ENCODE measurements around the gene NRARP. TPM values are rescaled to one million over a fixed set of nuclear protein-coding genes. Genes with fewer than 3 reads are reported as not detected.

NRARP gene
- total RNA-seq, 1 experiment from 2014 or later = 23.8 TPM

GRCh38 chr9:137299938-137300337 lies 2.1 kb downstream of the NRARP start:
- Mint-ChIP-seq H3K9me3 (peaks cover 0 to 2% of the 10 kb centered on the region in 2 experiments; a peak in 3 of 5 replicates), H3K27me3 (ENCODE audit: low read depth) (peaks cover 44% of the 10 kb centered on the region), H3K4me3 (peak overlapping the region; percentile 80 to 99), H3K36me3 (ENCODE audit: insufficient read depth in 1 of 3, low read depth in 3 of 3) (peaks cover 0 to 2% (median 0%) of the 10 kb centered on the region in 3 experiments; a peak in 3 of 7 replicates), H3K4me1 (peaks cover 36 to 47% of the 10 kb centered on the region in 2 experiments), H3K27ac (peak overlapping the region in 1 of 3 experiments; percentile 97; a peak in 2 of 7 replicates)
- Histone ChIP-seq H3K79me2 (ENCODE audit: insufficient read depth, low read length) (no peaks in the 10 kb centered on the region), H4K8ac (replicated peaks; ENCODE audit: insufficient read length, low read depth, low read length) (no peak overlapping the region), H2AFZ (ENCODE audit: low read length) (no peak overlapping the region), H3K27me3 (ENCODE audit: insufficient read depth, low read length) (peaks cover 5% of the 10 kb centered on the region; the same call in 1 of the 2 replicates), H3K18ac (ENCODE audit: insufficient read length, low read depth, low read length) (no peak overlapping the region), H2BK15ac (ENCODE audit: low read depth, low read length) (no peak overlapping the region), H2BK5ac (ENCODE audit: insufficient read length, low read length) (no peak overlapping the region), H4K20me1 (ENCODE audit: control insufficient read depth, insufficient read depth, insufficient read length) (no peaks in the 10 kb centered on the region), H3K4me2 (ENCODE audit: insufficient read depth, insufficient read length, low read length) (peak overlapping the region; percentile 31), H4K5ac (ENCODE audit: insufficient read length, low read depth, low read length) (no peak overlapping the region), H3K23ac (ENCODE audit: insufficient read length, low read depth, low read length) (no peak overlapping the region), H3K9me3 (ENCODE audit: control insufficient read depth, low read depth, low read length) (no peaks in the 10 kb centered on the region), H3K79me1 (ENCODE audit: insufficient read depth, low read depth, low read length, poor library complexity, severe bottlenecking) (no peaks in the 10 kb centered on the region), H3T11ph (ENCODE audit: low read length) (no peak overlapping the region), H4K91ac (ENCODE audit: insufficient read length, low read depth, low read length) (no peak overlapping the region), H2AK5ac (ENCODE audit: insufficient read length, low read length) (no peak overlapping the region), H2BK20ac (ENCODE audit: low read depth, low read length, poor library complexity, severe bottlenecking) (no peak overlapping the region), H2BK120ac (ENCODE audit: low read depth, low read length, poor library complexity, severe bottlenecking) (no peak overlapping the region), H3K14ac (ENCODE audit: insufficient read depth, low read length) (no peak overlapping the region), H3K23me2 (ENCODE audit: insufficient read length, low read depth, low read length, poor library complexity, severe bottlenecking) (peaks cover 7% of the 10 kb centered on the region), H2BK12ac (ENCODE audit: insufficient read length, low read depth, low read length) (no peak overlapping the region), H3K9ac (ENCODE audit: extremely low read depth, insufficient read length, low read length) (no peak overlapping the region), H3K4ac (ENCODE audit: low read depth, low read length) (no peak overlapping the region), H3K4me1 (ENCODE audit: insufficient read depth, low read length) (peaks cover 5% of the 10 kb centered on the region; the same call in 1 of the 2 replicates), H3K27ac (ENCODE audit: insufficient read length, low read depth, low read length) (no peak overlapping the region), H3K56ac (ENCODE audit: insufficient read length, low read depth, low read length) (no peak overlapping the region)
- no peak for TF ChIP-seq CTCF (conservative IDR thresholded peaks at IDR 0.05)
- DNase-seq = peak; percentile 39
- no CpG with 5 or more reads among the region's 16 CpGs for WGBS (ENCODE audit: extremely low coverage, insufficient read length, low lambda C conversion rate)
